G401 (cell line): Measurements from ENCODE around the gene PI4KA. TPM values are rescaled to one million over a fixed set of nuclear protein-coding genes. Genes with fewer than 3 reads are reported as not detected.
"Not testable (repeated sequence)": the region's sequence is repeated elsewhere in the genome, so short reads cannot be mapped to it uniquely, and the experiment has no call there.

Experiments used
- DNase-seq: peaks from one replicate; pipeline ENCODE4 v3.0.0-alpha.2; 2015; ENCODE audit warnings: low spot score
- in situ Hi-C: cut with HindIII; loops from 2 replicates; pipeline ENCODE4 v1.10.0; 2016; ENCODE audit warnings: low sequenced_read_pairs, mixed read lengths
- total RNA-seq: library from RNA; depleted of rRNA; stranded (reverse); fragments of >200 nt; shearing (Covaris generic); gene quantifications from 2 replicates; pipeline ENCODE4 v1.2.3, GENCODE V29; 2014

Gene PI4KA
- total RNA-seq, 1 experiment from 2014 or later = 37.2 TPM

DNA sequence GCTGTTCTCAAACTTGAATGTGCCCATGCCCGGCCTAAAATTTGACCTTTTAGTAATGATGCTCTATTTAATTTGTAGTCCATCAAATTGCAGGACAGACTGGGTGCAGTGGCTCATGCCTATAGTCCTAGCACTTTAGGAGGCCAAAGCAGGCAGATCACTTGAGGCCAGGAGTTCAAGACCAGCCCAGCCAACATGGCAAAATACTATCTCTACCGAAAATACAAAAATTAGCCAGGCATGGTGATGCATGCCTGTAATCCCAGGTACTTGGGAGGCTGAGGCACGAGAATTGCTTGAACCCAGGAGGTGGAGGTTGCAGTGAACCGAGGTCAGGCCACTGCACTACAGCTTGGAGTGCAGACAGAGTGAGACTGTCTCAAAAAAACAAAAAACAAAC is 33.4 kb downstream of the PI4KA start:
- in situ Hi-C loops, DNase-seq: not testable (repeated sequence)

- in situ Hi-C loops = no loop called here
- no peak for DNase-seq
These were observed 35.3 kb downstream of the PI4KA start for GRCh38 chr22:20823264-20823663.

- in situ Hi-C loops = no loop called here
- no peak for DNase-seq
These were observed 36.4 kb downstream of the PI4KA start for GRCh38 chr22:20822240-20822639.

DNA sequence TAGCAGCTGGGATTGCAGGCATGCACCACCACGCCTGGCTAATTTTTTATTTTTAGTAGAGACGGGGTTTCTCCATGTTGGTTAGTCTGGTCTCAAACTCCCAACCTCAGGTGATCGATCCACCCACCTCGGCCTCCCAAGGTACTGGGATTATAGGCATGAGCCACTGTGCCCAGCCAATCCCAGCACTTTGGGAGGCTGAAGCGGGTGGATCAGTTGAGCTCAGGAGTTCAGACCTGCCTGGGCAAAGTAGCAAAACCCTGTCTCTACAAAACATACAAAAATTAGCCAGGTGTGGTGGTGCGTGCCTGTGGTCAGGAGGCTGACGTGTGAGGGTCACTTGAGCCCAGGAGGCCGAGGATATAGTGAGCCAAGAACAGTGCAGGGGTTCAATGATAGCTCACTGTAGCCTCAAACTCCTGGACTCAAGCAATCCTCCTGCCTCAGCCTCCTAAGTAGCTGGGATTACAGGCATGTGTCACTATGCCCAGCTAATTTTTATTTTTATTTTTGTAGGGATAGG is 36.8 kb downstream of the PI4KA start:
- in situ Hi-C loops, DNase-seq: not testable (repeated sequence)

- in situ Hi-C loops = no loop called here
- no peak for DNase-seq
These were observed 39.1 kb downstream of the PI4KA start for GRCh38 chr22:20819471-20819870.

DNA sequence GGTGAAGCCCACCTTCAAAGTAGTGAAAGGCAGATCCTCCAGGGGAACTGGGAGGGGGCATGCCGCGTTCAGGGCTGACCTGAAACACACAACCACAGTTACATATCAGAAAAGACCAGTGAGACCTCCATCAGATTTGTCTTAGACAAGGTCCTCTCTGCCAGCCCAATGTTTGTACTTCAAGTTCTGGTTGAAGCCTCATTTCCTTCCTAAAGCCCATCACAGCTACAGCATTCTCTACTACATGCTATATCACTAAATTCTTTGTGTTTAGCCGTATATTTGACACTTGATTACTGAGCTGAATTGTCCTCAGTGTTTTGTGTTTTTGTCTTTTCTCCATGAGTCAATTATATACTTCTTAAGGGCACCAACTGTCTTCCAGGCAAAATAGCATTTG is 40.1 kb downstream of the PI4KA start:
- in situ Hi-C loops = no loop called here

GRCh38 chr22:20816559-20816958 is 42.1 kb downstream of the PI4KA start:
- in situ Hi-C loops = no loop called here
- no peak for DNase-seq

More for the DNA sequence above, 40.1 kb downstream of the PI4KA start:
- DNase-seq = no peak

DNA sequence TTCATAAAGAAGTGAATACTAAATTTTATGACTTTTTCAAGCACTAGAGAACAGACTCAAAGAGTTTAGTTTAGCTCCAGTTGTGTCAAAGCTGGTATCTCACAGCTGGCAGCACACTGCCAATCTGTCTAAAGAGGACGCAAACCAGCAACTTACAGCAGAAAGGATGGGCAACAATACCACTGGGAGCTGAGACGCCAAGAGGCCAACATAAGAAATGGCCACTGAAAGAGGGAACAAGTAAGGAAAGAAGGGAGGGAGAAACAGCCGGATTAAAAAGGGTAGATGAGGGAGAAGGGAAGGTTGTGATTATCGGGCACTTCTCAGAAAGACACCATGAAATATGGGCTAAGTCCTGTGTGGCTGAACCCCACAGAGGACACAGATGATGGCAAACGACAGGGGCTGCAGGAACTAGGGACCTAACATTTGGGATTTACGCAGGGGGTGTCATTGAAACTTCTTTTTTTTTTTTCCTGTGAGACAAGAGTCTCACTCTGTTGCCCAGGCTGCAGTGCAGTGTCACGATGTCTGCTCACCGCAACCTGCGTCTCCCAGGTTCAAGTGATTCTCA is 43.0 kb downstream of the PI4KA start:
- in situ Hi-C loops = no loop called here
- DNase-seq = no peak

DNA sequence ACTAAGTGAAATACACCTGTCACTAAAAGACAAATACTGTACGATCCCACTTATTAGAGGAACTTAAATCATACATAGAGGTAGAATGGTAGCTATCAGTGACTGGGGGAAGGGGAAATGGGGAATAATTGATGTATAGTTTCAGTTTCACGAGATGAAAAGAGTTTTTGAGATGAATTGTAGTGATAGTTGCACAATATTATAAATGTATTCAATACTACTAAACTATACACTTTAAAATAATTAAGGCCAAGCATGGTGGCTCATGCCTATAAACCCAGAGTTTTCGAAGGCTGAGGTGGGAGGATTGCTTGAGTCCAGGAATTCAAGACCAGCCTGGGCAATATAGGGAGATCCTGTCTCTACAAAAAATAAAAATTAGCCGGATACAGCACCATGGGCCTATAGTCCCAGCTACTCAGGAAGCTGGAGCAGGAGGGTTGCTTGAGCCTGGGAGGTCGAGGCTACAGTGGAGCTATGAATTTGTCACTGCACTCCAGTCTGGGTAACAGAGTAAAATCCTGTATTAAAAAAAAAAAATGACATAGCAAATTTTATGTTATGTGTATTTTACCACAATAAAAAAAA is 44.3 kb downstream of the PI4KA start:
- in situ Hi-C loops = no loop called here

GRCh38 chr22:20813056-20813455 is 45.6 kb downstream of the PI4KA start:
- in situ Hi-C loops = no loop called here

More for the DNA sequence above, 44.3 kb downstream of the PI4KA start:
- no peak for DNase-seq

DNA sequence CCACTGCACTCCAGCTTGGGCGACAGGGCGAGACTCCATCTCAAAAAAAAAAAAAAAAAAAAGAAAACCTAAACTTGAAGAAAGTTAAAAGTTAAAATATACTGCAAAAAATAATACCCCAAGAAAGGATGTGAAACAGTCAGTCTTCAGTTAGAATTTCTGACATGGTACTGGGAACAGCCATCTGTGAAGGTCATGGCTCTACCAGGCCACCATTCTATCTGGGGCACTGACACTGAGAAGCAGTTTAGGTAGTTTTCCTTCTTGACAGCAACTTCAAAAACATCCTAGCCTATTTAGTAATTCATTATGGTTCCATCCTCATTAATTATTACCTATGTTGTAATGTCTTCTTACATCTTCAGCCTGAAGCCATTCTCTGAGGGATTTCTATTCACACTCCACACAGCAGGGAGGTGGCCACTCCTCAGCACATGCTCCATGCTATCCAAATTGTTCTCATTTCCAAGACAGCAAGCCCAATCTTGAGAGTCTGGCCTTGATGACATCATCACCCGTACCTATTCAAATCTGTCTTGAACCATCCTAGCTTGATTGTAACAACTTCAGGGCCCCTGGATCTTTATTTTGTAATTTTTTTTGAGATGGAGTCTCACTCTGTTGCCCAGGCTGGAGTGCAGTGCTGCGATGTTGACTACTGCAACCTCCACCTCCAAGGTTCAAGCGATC is 46.5 kb downstream of the PI4KA start:
- DNase-seq = no peak
- in situ Hi-C loops = no loop called here

More at GRCh38 chr22:20813056-20813455, 45.6 kb downstream of the PI4KA start:
- DNase-seq = no peak

GRCh38 chr22:20811171-20811570 is 47.4 kb downstream of the PI4KA start:
- no peak for DNase-seq
- in situ Hi-C loops = no loop called here

DNA sequence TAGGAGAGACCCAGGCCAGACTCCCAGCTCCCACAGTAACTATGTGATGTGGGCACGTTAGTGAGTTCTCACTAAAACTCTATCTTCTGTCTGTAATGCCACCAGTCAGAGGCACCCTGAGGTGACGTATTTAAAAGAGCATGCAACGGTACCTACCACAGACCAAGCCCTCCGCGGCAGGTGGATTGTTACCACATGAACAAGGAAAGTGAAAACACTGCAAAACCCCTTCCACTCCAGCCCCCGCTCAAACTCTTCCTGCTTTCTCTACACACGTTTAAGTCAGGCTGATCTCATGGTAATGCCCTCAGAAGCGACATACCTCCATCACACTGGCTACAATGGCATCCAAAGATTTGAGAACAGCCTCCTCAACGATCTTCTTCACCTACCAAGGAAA is 48.0 kb downstream of the PI4KA start:
- no peak for DNase-seq
- in situ Hi-C loops = no loop called here

GRCh38 chr22:20809538-20810185 is 48.9 kb downstream of the PI4KA start:
- in situ Hi-C loops = no loop called here
- DNase-seq = no peak

DNA sequence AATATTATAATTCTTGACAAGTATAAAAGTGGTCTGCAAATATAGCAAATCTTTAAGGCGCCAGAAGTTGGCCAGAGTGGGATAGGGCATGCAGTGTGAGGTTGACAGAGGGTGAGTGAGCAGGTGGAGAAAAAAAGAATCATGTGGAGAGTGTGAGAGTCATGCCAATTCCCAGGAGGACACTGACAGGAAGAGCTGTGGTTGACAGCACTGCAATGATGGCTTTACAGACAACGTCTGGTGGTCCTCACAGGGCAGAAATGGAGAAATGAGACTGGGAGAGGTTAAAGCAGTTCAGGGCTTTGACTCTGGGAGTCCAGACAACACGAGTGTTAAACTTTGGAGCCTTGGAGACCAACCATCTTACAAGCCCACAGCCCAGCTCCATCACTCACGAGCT is 49.8 kb downstream of the PI4KA start:
- in situ Hi-C loops = no loop called here
- no peak for DNase-seq

DNA sequence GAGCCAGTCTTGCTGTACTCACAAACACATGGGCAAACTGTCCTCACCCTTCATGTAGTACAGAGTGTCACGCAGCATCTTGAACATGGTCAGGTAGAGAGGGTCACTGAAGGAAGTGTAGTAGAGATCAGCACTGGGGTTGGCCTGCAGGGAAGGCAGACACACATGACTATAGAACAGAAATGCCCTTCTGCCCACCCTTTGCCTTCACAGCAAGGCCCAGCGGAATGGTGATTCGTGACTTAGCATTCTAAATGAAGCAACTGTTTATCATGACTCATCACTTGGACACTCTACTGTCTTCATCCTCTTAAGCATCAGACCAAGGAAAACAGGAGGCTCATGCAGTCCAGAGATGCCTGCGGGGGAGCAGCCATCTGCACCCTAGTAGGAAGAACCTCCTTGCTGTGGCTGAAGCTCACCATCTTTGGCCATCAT is 51.3 kb downstream of the PI4KA start:
- DNase-seq = peak; percentile 48
- in situ Hi-C loops = no loop called here

- no peak for DNase-seq
- in situ Hi-C loops = no loop called here
These were observed 52.6 kb downstream of the PI4KA start for GRCh38 chr22:20805972-20806471.

DNA sequence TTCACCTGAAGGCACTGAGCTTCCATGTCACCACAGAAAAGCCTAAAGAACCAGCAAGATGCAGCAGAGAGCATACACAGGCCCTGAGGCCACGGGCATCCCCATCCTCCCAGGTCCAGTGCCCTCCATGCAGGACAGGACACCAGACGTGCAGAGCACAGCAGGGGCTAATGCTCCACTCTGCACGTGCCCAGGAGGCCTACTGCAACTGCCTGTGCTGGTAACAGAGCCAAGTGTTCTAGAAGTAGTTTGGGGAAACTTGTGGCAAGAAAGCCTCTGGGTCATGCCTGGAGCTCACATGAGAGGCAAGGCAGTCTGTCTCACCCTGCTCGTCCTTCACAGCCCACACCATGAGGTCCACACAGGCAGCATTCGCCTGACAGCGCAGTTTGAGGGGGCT is 54.0 kb downstream of the PI4KA start:
- in situ Hi-C loops = no loop called here

GRCh38 chr22:20803696-20804324 is 54.8 kb downstream of the PI4KA start:
- in situ Hi-C loops = no loop called here
- DNase-seq = peak; percentile 55

More for the DNA sequence above, 54.0 kb downstream of the PI4KA start:
- no peak for DNase-seq
